Left ventricle myocardium inferior (tissue), 1 donor: ENCODE results near the gene GFER. TPM values are rescaled to one million over a fixed set of nuclear protein-coding genes. Genes with fewer than 3 reads are reported as not detected.

Experiments used
- DNase-seq: peaks from one replicate; pipeline ENCODE4 v3.0.0-alpha.2; 2020
- H3K27ac ChIP-seq: fragments of 200-600 bp; replicated peaks from 2 replicates; pipeline ENCODE4 v1.8.0; 2021
- H3K27me3 ChIP-seq: fragments of 200-600 bp; 2 replicates; pipeline ENCODE4 v1.8.0; 2021; ENCODE audit warnings: low read depth
- H3K36me3 ChIP-seq: fragments of 200-600 bp; 2 replicates; pipeline ENCODE4 v1.8.0; 2021
- H3K4me1 ChIP-seq: fragments of 200-600 bp; 2 replicates; pipeline ENCODE4 v1.8.0; 2021
- H3K4me3 ChIP-seq: fragments of 200-600 bp; 2 replicates; pipeline ENCODE4 v1.8.0; 2021; ENCODE audit warnings: mild to moderate bottlenecking, moderate library complexity
- H3K9me3 ChIP-seq: fragments of 200-600 bp; replicated peaks from 2 replicates; pipeline ENCODE4 v1.8.0; 2021
- intact Hi-C: fragments of 100-400 bp; cut with micrococcal nuclease; formaldehyde crosslinking; loops from one replicate; pipeline ENCODE4 v1.11.0; 2022
- total RNA-seq: library from RNA; stranded (reverse); fragmentation: NEBNext Ultra II Directional; extraction: Animal tissue kit (Norgen Biotek cat#: 25700); gene quantifications from one replicate; pipeline ENCODE4 v1.2.1, GENCODE V29; 2021
- TF ChIP-seq, protein P1 (sequence below): fragments of 200-600 bp; IDR thresholded peaks from 2 replicates; pipeline ENCODE4 v1.8.0; 2021; ENCODE audit warnings: antibody characterized with exemption, mild to moderate bottlenecking, borderline replicate concordance
- donor health status: DM: no; HTN: yes; CAD: no; lungs with severe emphysema.

The GFER gene
- total RNA-seq, 1 donor from 2014 or later: 23.3 TPM

DNA sequence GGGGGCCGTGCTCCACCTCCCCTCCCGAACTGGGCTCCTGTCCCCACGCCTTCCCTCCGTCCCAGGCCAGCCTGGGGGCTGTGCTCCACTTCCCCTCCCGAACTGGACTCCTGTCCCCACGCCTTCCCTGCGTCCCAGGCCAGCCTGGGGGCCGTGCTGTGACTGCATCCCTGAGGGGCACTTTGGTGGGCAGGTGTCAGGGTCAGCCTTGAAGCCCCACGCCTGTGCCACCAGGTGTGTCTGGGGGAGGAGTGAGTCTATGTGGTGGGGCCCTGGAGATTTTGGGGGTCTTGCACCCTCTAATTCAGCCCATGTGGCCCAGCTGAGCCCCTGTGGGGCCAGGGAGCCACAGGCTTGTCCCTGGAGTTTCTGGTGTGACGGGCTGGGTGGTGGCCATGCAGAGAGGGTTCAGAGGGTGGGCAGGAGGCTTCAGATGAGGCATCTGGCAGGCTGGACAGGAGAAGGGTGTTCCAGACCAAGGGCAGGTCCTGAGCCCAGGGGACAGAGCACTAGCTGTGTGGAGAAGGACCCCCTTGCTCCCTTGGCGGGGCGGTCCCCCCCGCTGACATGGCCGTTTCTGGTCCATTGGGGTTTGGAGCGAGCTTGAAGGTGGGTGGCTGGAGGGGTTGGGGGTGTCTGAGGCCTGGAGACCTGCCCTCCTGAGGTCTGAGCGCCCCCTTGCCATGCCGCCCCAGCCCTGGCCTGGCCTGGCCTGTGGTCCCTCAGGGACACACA is 50.9 kb downstream of the GFER start:
- TF ChIP-seq, protein P1, sequence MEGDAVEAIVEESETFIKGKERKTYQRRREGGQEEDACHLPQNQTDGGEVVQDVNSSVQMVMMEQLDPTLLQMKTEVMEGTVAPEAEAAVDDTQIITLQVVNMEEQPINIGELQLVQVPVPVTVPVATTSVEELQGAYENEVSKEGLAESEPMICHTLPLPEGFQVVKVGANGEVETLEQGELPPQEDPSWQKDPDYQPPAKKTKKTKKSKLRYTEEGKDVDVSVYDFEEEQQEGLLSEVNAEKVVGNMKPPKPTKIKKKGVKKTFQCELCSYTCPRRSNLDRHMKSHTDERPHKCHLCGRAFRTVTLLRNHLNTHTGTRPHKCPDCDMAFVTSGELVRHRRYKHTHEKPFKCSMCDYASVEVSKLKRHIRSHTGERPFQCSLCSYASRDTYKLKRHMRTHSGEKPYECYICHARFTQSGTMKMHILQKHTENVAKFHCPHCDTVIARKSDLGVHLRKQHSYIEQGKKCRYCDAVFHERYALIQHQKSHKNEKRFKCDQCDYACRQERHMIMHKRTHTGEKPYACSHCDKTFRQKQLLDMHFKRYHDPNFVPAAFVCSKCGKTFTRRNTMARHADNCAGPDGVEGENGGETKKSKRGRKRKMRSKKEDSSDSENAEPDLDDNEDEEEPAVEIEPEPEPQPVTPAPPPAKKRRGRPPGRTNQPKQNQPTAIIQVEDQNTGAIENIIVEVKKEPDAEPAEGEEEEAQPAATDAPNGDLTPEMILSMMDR: no peak
- H3K9me3 ChIP-seq: no peaks in the 10 kb centered on the region
- H3K4me3 ChIP-seq: peak overlapping the region; percentile 72
- H3K27me3 ChIP-seq: no peaks in the 10 kb centered on the region
- peaks cover 45% of the 10 kb centered on the region for H3K36me3 ChIP-seq
- intact Hi-C loops: no loop called here
- DNase-seq: no peak
- peaks cover 81% of the 10 kb centered on the region for H3K4me1 ChIP-seq
- peak overlapping the region; percentile 96 for H3K27ac ChIP-seq

DNA sequence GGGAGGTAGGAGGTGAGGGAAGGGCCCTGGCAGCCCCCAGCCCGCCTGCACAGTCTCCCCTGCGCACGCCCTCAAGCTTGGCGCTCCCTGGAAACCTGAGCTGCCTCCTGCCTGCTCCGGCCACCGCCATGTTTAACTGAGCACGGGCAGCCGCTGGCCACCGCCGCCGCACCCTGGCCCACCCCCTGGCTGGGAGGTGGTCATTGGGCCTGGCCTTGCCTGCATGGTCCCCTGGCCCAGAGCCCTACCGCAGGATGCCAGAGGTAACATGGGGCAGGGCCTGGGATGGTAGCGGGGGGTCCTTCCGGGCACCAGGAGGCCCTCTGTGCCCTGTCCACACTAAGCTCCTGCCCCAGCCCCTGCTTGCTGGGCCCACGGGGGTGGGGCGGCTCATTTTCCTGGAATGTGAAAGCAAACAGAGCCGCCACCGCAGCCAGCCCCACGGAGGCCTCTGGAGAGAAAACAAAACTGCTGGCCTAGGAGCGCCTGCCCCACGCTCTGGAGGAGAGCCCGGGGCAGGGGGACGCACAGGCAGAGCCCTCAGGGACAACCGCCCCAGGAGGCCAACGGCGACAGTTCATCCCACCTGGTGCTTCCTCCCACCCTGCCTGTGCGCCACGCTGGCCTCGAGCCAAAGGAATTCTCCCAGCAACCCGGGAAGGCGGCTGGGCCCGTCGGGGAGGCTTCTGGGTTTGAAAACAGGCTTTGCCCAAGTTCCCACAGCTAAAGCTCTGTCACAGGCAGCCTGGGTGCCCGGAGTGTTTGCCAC is 51.6 kb downstream of the GFER start:
- intact Hi-C loops: no loop called here
- DNase-seq: peak; percentile 79

DNA sequence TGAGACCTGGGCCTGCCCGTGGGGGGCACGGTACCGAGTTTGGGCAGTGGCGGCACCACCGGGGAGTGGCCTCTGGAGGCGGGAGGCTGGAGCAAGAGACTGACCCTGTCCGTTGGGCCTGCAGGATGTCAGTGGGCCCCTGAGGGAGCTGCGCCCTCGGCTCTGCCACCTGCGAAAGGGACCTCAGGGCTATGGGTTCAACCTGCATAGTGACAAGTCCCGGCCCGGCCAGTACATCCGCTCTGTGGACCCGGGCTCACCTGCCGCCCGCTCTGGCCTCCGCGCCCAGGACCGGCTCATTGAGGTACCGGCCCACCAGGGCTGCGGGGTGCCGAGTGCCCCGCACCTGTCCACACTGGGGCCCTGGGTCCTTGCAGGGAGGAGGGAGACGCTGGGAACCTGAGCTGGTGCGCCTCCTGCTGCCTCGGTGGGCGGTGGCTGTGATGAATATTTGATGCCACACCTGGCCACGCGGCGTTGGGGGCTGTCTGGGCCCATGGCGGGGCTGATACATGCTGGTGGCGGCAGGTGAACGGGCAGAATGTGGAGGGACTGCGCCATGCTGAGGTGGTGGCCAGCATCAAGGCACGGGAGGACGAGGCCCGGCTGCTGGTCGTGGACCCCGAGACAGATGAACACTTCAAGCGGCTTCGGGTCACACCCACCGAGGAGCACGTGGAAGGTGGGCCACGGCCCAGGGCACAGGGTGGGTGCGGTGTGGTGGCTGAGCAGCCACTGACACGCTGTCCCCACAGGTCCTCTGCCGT is 52.4 kb downstream of the GFER start:
- Histone ChIP-seq H3K27me3 (no peaks in the 10 kb centered on the region), H3K36me3 (peaks cover 38% of the 10 kb centered on the region), H3K9me3 (no peaks in the 10 kb centered on the region), H3K4me1 (peaks cover 91% of the 10 kb centered on the region), H3K27ac (peak overlapping the region; percentile 96), H3K4me3 (peak overlapping the region; percentile 72)
- intact Hi-C loops: no loop called here
- no peak for DNase-seq
- TF ChIP-seq, protein P1: no peak

More for the DNA sequence above, 51.6 kb downstream of the GFER start:
- peaks cover 84% of the 10 kb centered on the region for H3K4me1 ChIP-seq
- H3K36me3 ChIP-seq: peaks cover 39% of the 10 kb centered on the region
- H3K27me3 ChIP-seq: no peaks in the 10 kb centered on the region
- peak overlapping the region; percentile 96 for H3K27ac ChIP-seq
- TF ChIP-seq, protein P1: no peak
- no peaks in the 10 kb centered on the region for H3K9me3 ChIP-seq
- peak overlapping the region; percentile 72 for H3K4me3 ChIP-seq

- no peak for DNase-seq
- Histone ChIP-seq H3K27me3 (no peaks in the 10 kb centered on the region), H3K27ac (peak overlapping the region; percentile 96), H3K36me3 (peaks cover 38% of the 10 kb centered on the region), H3K4me1 (peaks cover 96% of the 10 kb centered on the region), H3K9me3 (no peaks in the 10 kb centered on the region), H3K4me3 (peak overlapping the region; percentile 72)
- TF ChIP-seq, protein P1: no peak
- intact Hi-C loops: no loop called here
Measured at GRCh38 chr16:2037115-2037514, 53.1 kb downstream of the GFER start.

Other genes with a start within 250 kb of the GFER start
- 37.0 TPM for gene NME3, start 212.7 kb upstream of the GFER start, total RNA-seq
- 7.4 TPM for gene EME2, start 211.4 kb upstream of the GFER start, total RNA-seq
- gene MRPS34, start 211.1 kb upstream of the GFER start, total RNA-seq: 78.0 TPM
- 36.8 TPM for gene SPSB3, start 201.6 kb upstream of the GFER start, total RNA-seq
- gene NUBP2, start 201.2 kb upstream of the GFER start, total RNA-seq: 36.2 TPM
- not detected for gene IGFALS, start 190.5 kb upstream of the GFER start, total RNA-seq
- 172 TPM for gene HAGH, start 157.4 kb upstream of the GFER start, total RNA-seq
- 26.3 TPM for gene FAHD1, start 157.0 kb upstream of the GFER start, total RNA-seq
- not detected for gene MEIOB, start 112.0 kb upstream of the GFER start, total RNA-seq
- not detected for gene HS3ST6, start 65.8 kb upstream of the GFER start, total RNA-seq
- gene MSRB1, start 41.0 kb upstream of the GFER start, total RNA-seq: 32.7 TPM
- 262 TPM for gene RPL3L, start 29.5 kb upstream of the GFER start, total RNA-seq
- 601 TPM for gene NDUFB10, start 24.7 kb upstream of the GFER start, total RNA-seq
- 753 TPM for gene RPS2, start 19.4 kb upstream of the GFER start, total RNA-seq
- not detected for gene RNF151, start 17.3 kb upstream of the GFER start, total RNA-seq
- gene TBL3, start 12.1 kb upstream of the GFER start, total RNA-seq: 22.6 TPM
- not detected for gene NOXO1, start 2.7 kb upstream of the GFER start, total RNA-seq
- 0.38 TPM for gene SYNGR3, start 5.8 kb downstream of the GFER start, total RNA-seq
- gene ZNF598, start 25.6 kb downstream of the GFER start, total RNA-seq: 14.5 TPM
- not detected for gene NPW, start 35.6 kb downstream of the GFER start, total RNA-seq
- 221 TPM for gene NHERF2, start 42.7 kb downstream of the GFER start, total RNA-seq
- gene NTHL1, start 63.6 kb downstream of the GFER start, total RNA-seq: 21.7 TPM
- gene TSC2, start 63.8 kb downstream of the GFER start, total RNA-seq: 80.1 TPM
- gene PKD1, start 151.7 kb downstream of the GFER start, total RNA-seq: 83.9 TPM
- gene RAB26, start 164.4 kb downstream of the GFER start, total RNA-seq: 1.7 TPM
- 26.0 TPM for gene TRAF7, start 171.6 kb downstream of the GFER start, total RNA-seq
- gene CASKIN1, start 212.4 kb downstream of the GFER start, total RNA-seq: 4.0 TPM
- gene MLST8, start 221.3 kb downstream of the GFER start, total RNA-seq: 27.3 TPM
- 10.9 TPM for gene BRICD5, start 226.7 kb downstream of the GFER start, total RNA-seq
- gene PGP, start 230.6 kb downstream of the GFER start, total RNA-seq: 34.1 TPM
- 13.5 TPM for gene E4F1, start 239.4 kb downstream of the GFER start, total RNA-seq